ENCODE data around the gene CCDC24.

DNA sequence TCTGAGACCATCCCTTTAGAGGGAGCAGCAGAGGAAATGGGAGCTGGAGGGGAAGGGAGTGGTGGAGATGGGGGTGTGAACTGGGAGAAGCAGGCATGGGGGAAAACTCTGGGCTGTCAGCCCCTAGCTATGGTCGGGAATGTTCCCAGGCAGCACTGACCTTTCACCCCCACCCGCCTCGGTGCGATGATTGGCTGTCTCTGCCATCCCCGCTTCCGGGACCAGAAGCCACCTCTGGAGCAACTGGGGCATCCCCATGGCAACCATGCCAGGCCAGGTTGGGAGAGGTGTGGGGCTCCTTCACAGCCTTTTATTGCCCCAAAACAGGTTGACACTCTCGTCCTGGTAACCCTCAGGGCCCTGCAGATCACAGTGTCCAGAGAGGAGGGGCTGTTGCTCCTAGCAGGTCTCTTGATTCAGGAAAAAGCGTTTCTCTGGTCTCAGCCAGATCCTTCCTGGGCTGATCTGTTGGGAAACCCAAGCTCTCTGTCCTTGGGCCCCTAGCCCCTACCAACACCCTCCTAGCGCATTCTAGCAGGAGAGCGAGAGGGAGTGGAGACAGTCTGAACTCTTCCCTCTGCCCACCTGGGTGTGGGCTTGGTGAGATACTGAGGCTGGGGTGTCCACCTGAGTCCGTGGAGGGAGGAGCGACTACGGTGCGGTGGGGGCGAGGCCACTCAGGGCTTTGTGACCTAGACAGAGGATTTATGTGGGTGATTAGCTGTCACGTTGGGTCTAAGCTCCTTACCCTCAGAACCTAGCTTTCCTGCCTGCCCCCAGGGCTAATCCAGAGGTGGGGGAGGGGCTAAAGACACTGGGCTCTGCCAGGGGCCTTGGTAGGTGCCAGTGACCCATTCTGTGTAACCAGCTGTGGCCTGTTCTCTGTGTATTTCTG lies 52.0 kb downstream of the CCDC24 start:
- TF ChIP-seq, protein P1, sequence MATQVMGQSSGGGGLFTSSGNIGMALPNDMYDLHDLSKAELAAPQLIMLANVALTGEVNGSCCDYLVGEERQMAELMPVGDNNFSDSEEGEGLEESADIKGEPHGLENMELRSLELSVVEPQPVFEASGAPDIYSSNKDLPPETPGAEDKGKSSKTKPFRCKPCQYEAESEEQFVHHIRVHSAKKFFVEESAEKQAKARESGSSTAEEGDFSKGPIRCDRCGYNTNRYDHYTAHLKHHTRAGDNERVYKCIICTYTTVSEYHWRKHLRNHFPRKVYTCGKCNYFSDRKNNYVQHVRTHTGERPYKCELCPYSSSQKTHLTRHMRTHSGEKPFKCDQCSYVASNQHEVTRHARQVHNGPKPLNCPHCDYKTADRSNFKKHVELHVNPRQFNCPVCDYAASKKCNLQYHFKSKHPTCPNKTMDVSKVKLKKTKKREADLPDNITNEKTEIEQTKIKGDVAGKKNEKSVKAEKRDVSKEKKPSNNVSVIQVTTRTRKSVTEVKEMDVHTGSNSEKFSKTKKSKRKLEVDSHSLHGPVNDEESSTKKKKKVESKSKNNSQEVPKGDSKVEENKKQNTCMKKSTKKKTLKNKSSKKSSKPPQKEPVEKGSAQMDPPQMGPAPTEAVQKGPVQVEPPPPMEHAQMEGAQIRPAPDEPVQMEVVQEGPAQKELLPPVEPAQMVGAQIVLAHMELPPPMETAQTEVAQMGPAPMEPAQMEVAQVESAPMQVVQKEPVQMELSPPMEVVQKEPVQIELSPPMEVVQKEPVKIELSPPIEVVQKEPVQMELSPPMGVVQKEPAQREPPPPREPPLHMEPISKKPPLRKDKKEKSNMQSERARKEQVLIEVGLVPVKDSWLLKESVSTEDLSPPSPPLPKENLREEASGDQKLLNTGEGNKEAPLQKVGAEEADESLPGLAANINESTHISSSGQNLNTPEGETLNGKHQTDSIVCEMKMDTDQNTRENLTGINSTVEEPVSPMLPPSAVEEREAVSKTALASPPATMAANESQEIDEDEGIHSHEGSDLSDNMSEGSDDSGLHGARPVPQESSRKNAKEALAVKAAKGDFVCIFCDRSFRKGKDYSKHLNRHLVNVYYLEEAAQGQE (IDR thresholded peaks at IDR 0.05; ENCODE audit: insufficient read depth in 1 of 2, low read depth in 2 of 2, low read length in 1 of 2), result no peak
- TF ChIP-seq, protein P2, sequence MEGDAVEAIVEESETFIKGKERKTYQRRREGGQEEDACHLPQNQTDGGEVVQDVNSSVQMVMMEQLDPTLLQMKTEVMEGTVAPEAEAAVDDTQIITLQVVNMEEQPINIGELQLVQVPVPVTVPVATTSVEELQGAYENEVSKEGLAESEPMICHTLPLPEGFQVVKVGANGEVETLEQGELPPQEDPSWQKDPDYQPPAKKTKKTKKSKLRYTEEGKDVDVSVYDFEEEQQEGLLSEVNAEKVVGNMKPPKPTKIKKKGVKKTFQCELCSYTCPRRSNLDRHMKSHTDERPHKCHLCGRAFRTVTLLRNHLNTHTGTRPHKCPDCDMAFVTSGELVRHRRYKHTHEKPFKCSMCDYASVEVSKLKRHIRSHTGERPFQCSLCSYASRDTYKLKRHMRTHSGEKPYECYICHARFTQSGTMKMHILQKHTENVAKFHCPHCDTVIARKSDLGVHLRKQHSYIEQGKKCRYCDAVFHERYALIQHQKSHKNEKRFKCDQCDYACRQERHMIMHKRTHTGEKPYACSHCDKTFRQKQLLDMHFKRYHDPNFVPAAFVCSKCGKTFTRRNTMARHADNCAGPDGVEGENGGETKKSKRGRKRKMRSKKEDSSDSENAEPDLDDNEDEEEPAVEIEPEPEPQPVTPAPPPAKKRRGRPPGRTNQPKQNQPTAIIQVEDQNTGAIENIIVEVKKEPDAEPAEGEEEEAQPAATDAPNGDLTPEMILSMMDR (IDR thresholded peaks at IDR 0.05), result no peak

All from Panc1 (cell line).